Right lobe of liver (tissue), 6 donors: ENCODE results near the gene BEND4. TPM values are rescaled to one million over a fixed set of nuclear protein-coding genes. Genes with fewer than 3 reads are reported as not detected.

Source experiments
- ATAC-seq, 4 donors: fragments of 200-7000 bp; cut with Tn5 transposase; one replicate each; pipeline ENCODE4 v1.9.1; 2020; ENCODE audit warnings: mild to moderate bottlenecking in 4 of 4, moderate library complexity in 4 of 4
- DNase-seq, 3 donors: peaks; one replicate each; pipeline ENCODE4 v3.0.0-alpha.2; 2020
- H3K27ac ChIP-seq, 3 donors: fragments of 200-600 bp; one replicate each; pipeline ENCODE4 v1.8.0; 2022
- H3K27me3 ChIP-seq, 2 donors: fragments of 200-600 bp; one replicate each; pipeline ENCODE4 v1.8.0; 2022
- H3K36me3 ChIP-seq, 4 donors: fragments of 200-600 bp; sonication (generic) in 1 of 4; one replicate each; pipeline versions ENCODE4 v1.5.1 to v1.8.0; 2017 to 2022; ENCODE audit warnings: control low read depth in 1 of 4
- H3K4me1 ChIP-seq, 4 donors: fragments of 200-600 bp; sonication (generic) in 1 of 4; one replicate each; pipeline versions ENCODE4 v1.5.1 to v1.8.0; 2017 to 2022; ENCODE audit warnings: control low read depth in 1 of 4
- H3K4me3 ChIP-seq, 3 donors: fragments of 200-600 bp; one replicate each; pipeline ENCODE4 v1.8.0; 2022
- H3K9me3 ChIP-seq, 4 donors: fragments of 200-600 bp; sonication (generic) in 1 of 4; one replicate each; pipeline versions ENCODE4 v1.5.1 to v1.8.0; 2017 to 2022; ENCODE audit warnings: control low read depth in 1 of 4
- CTCF ChIP-seq, 4 donors: fragments of 200-600 bp in 3 of 4; fragments of 450-650 bp in 1 of 4; IDR thresholded peaks; one replicate each; pipeline versions ENCODE4 v1.5.1 to v1.8.0; 2016 to 2022; ENCODE audit warnings: antibody characterized with exemption in 4 of 4, mild to moderate bottlenecking in 2 of 4
- POLR2A ChIP-seq: fragments of 450-650 bp; IDR thresholded peaks from one replicate; pipeline ENCODE4 v1.6.1; 2017; ENCODE audit warnings: antibody characterized with exemption, mild to moderate bottlenecking
- WGBS: methylation state at CpG from one replicate; pipeline ENCODE4 v1.1.6; 2018; ENCODE audit warnings: low coverage, low lambda C conversion rate; ENCODE audit not compliant: insufficient coverage; ENCODE audit errors: missing lambda C conversion rate; 5-methylcytosine and 5-hydroxymethylcytosine counted together
- intact Hi-C, 2 donors: fragments of 100-400 bp; cut with DNase I; formaldehyde crosslinking; loops; one replicate each; pipeline versions ENCODE4 v1.11.2 to v1.14.1; 2022
- long read RNA-seq: library from polyadenylated mRNA; unstranded; transcript quantifications from one replicate; pipeline ENCODE4 v2.0.0, GENCODE V29; 2019
- total RNA-seq, 6 experiments: library from RNA; depleted of rRNA in 2 of 6; stranded (reverse); fragments of >200 nt in 2 of 6; fragmentation: NEBNext Ultra II Directional in 3 of 6; extraction: Animal tissue kit (Norgen Biotek cat#: 25700) in 3 of 6; gene quantifications; one replicate each; pipeline versions ENCODE4 v1.1.0 to v1.2.4, GENCODE V29; 2016 to 2023
- donor health status: DM: no; HTN: yes; CAD: no.
- donor health status: DM: no; HTN: no; CAD: no.
- donor health status: DM: no; HTN: no; CAD: no.
- donor health status: DM: no; HTN: yes; CAD: no.
- donor health status: DM: no; HTN: yes; CAD: no.

The BEND4 gene
- under 1 TPM; 0.04 to 0.31 (median 0.13) TPM for total RNA-seq
- long read RNA-seq, result 0 reads

GRCh38 chr4:42152507-42153504, at the start of gene BEND4:
Gene BEND4 (minus strand): TSS chr4:42152655. CDS start chr4:42152143, 512 bp downstream.
- H3K27ac ChIP-seq, result no peak within 1 kb of the TSS
- WGBS, result 18% methylated on average over 28 of the region's 49 CpGs
- H3K4me1 ChIP-seq, result peaks cover 0 to 3% (median 0%) of the 10 kb centered on the region in 4 donors
- H3K9me3 ChIP-seq, result no peaks in the 10 kb centered on the region
- H3K36me3 ChIP-seq, result no peaks in the 10 kb centered on the region
- DNase-seq (no peak), ATAC-seq (no peak)
- TF ChIP-seq POLR2A (no peak), CTCF (IDR thresholded peaks at IDR 0.05) (no peak)
- peaks cover 0 to 11% of the 10 kb centered on the region in 2 donors for H3K27me3 ChIP-seq
- intact Hi-C loops, result no loop called here
- peak within 1 kb of the TSS; percentile 35 to 47 (median 38) for H3K4me3 ChIP-seq

- Histone ChIP-seq H3K4me3 (no peak overlapping the region), H3K27ac (no peak overlapping the region), H3K9me3 (no peaks in the 10 kb centered on the region), H3K36me3 (no peaks in the 10 kb centered on the region), H3K27me3 (no peaks in the 10 kb centered on the region), H3K4me1 (no peaks in the 10 kb centered on the region)
- DNase-seq, result no peak
- intact Hi-C loops, result no loop called here
- TF ChIP-seq POLR2A (no peak), CTCF (IDR thresholded peaks at IDR 0.05) (no peak)
- no peak for ATAC-seq
- WGBS, result 35% methylated on average over 5 of the region's 5 CpGs
Measured at GRCh38 chr4:42197341-42197740, 44.9 kb upstream of the BEND4 start.

- ATAC-seq, result no peak
- WGBS, result 51% methylated on average over 2 of the region's 2 CpGs
- Histone ChIP-seq H3K27ac (no peak overlapping the region), H3K4me3 (no peak overlapping the region), H3K36me3 (no peaks in the 10 kb centered on the region), H3K27me3 (no peaks in the 10 kb centered on the region), H3K4me1 (no peaks in the 10 kb centered on the region), H3K9me3 (no peaks in the 10 kb centered on the region)
- intact Hi-C loops, result no loop called here
- TF ChIP-seq CTCF (IDR thresholded peaks at IDR 0.05), result no peak
- TF ChIP-seq POLR2A, result no peak
- DNase-seq, result no peak
Measured at GRCh38 chr4:42172921-42173320, 20.5 kb upstream of the BEND4 start.

- WGBS, result 52% methylated on average over 5 of the region's 5 CpGs
- Histone ChIP-seq H3K36me3 (no peaks in the 10 kb centered on the region), H3K4me1 (no peaks in the 10 kb centered on the region), H3K4me3 (no peak overlapping the region), H3K27ac (no peak overlapping the region), H3K9me3 (no peaks in the 10 kb centered on the region), H3K27me3 (no peaks in the 10 kb centered on the region)
- TF ChIP-seq POLR2A, result no peak
- no peak for TF ChIP-seq CTCF (IDR thresholded peaks at IDR 0.05)
- intact Hi-C loops, result no loop called here
- DNase-seq (no peak), ATAC-seq (no peak)
Measured at GRCh38 chr4:42172128-42172790, 19.8 kb upstream of the BEND4 start.
